HG02642 (cell line): ENCODE data around the gene FOXC1.

Experiments
- ATAC-seq: cut with Tn5 transposase; IDR thresholded peaks from one replicate; pipeline ENCODE4 v1.9.1; 2021; ENCODE audit warnings: mild to moderate bottlenecking; ENCODE audit not compliant: unreplicated experiment, poor library complexity

Gene FOXC1

DNA sequence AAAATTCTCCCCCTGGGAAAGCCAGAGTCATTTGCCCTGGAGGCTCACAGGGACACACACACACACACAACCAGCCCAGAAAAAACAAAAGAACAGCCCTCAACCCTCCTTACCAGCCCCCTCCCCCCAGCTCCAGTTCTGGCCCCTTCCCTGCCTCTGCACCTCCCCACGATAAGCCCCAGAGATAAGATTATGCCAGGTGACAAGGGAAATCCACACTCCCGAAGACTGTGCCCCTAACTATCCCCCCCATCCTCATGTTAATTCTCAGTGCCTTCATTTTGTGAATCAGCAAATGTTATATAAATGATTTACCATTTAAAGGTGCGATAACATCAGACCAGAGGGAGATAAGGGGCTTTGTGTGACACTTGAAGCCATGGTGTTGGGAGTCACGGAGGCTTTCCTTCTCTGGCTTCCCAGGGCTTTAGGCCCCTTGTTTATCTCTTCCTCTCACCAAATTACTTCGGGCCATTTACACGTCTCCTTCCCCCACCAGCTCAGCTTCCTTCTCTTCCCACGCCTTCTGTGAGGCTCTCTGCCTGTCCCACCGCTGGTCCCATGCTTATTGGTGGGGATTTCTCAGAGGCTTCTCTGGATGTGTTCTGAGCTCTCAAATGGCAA is 12.5 kb upstream of the FOXC1 start:
- ATAC-seq: no peak

GRCh38 chr6:1597924-1598323 is 11.8 kb upstream of the FOXC1 start:
- ATAC-seq: no peak

- no peak for ATAC-seq
Observed at GRCh38 chr6:1598433-1598832, 11.3 kb upstream of the FOXC1 start.

- ATAC-seq: no peak
Observed at GRCh38 chr6:1598886-1599285, 10.8 kb upstream of the FOXC1 start.

DNA sequence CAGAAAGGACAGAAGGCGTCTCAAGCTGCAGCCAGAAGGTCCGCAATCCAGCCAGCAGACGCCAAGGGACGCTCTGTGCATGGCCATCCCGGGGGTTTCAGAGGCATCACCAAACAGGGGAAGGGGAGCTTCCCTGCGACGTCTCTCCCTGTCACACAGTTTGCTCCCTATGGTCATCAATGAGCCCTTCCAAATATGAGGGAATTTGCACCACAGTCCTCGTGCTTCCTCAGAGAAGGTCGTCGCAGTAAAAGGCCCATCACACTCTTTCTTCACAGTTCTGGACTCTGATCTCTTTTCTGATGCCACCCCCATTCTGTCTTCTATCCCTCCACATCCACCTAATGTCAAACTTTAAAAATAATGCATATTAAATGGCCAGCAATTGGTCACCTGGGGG is 10.2 kb upstream of the FOXC1 start:
- no peak for ATAC-seq

- ATAC-seq: no peak
Observed at GRCh38 chr6:1600063-1600763, 9.5 kb upstream of the FOXC1 start.

- no peak for ATAC-seq
Observed at GRCh38 chr6:1600764-1601157, 9.0 kb upstream of the FOXC1 start.

GRCh38 chr6:1601158-1602048 is 8.3 kb upstream of the FOXC1 start:
- ATAC-seq: no peak

DNA sequence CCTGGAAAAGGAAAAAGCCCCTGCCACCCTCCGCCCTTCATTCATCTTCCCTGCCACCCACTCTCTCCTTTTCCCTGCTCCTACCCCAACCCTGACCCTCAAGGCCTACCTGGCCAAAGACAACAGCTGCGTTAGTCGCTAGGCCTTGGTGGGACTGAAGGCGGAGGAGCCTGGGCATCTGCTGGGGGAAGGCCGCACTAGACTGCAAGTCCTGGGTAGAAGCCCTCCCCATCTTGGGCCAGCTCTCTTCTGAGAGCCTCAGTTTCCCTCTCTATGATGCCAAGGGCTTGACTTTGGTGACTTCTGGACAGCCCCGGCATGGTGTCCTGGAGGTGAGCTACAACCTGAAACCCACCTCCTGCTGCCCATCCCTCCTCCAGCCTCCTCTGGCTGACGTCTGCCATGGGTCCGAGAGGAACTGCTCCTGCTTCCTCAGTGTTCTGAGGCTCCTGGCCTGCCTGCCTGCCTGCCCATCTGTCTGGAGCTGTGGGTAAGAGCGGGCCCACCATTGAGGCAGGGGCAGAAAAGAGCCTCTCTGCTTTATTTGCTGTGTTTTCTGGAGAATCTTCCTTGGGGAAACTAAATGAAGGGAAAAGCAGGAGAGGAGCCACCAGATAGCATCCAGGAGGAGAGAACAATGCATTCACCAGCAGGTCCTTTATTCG is 7.5 kb upstream of the FOXC1 start:
- no peak for ATAC-seq

GRCh38 chr6:1603708-1604107 is 6.0 kb upstream of the FOXC1 start:
- no peak for ATAC-seq

GRCh38 chr6:1604158-1605003 is 5.3 kb upstream of the FOXC1 start:
- ATAC-seq: peak; percentile 82

- ATAC-seq: no peak
Observed at GRCh38 chr6:1605004-1605892, 4.5 kb upstream of the FOXC1 start.

DNA sequence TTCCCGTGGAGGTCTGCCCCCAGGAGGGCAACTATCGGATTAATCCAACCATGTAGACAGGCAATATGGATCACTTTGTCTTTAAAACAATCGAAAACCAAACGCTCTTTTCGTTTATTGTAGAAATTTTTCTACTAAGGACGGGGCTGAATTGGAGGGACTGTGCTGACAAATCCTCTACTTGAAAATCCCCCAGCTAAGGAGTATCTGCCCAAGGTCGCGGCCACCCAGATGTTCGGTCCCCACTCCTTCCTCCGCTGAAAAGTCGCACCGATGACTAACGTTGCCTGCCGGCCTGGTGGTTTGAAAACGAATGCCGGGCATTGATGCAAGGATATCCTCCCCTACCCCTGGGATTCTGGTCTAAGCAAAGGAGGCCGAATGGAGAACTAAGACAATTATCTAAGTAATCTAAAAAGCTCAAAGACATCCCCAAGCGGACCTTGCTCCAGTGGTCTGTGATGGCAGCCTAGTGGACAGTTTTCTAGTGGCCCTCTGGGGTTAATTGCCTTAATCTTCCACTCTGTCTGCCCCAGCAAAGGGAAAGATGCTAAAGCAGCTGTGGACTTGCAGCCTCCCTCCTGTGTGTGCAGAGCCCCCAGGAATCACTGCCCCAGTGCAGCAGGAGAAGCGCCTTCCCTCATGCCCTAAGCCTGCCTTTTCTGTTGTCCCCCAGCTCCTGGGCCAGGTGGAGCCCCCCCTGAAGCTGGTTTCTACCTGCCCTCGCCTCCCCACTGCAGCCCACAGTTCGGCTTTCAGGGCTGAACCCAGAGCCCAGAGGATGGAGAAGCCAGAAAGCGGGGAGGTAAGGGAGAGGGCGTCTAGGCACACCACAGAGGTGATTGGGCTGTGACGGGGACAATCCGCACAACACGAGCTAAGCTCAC is 3.6 kb upstream of the FOXC1 start:
- ATAC-seq: no peak

GRCh38 chr6:1606780-1607515 is 2.8 kb upstream of the FOXC1 start:
- no peak for ATAC-seq

GRCh38 chr6:1607516-1608221 is 2.0 kb upstream of the FOXC1 start:
- no peak for ATAC-seq

GRCh38 chr6:1608222-1609040 is 1.3 kb upstream of the FOXC1 start:
- no peak for ATAC-seq
